ENCODE results near the gene ATRIP. TPM values are rescaled to one million over a fixed set of nuclear protein-coding genes. Genes with fewer than 3 reads are reported as not detected.

The ATRIP gene
- total RNA-seq, 4 donors from 2014 or later, result 5.3 to 11.5 (median 7.5) TPM

- no peaks in the 10 kb centered on the region for H3K36me3 ChIP-seq
- H3K27me3 ChIP-seq, result no peaks in the 10 kb centered on the region
- H3K27ac ChIP-seq, result peak overlapping the region; percentile 99 to 100
- no peaks in the 10 kb centered on the region for H3K9me3 ChIP-seq
- intact Hi-C loops (cut with DNase I; ENCODE audit: low total_unique reads), result loop anchor here (5.0 kb wide), 1 partner anchor 81 kb away; no protein-coding TSS in a partner anchor
- H3K4me3 ChIP-seq, result peak overlapping the region; percentile 38 to 42
- peak in 1 of 2 donors; percentile 44 for DNase-seq
- peaks cover 10 to 24% of the 10 kb centered on the region in 2 donors for H3K4me1 ChIP-seq
- no peak for TF ChIP-seq CTCF (IDR thresholded peaks at IDR 0.05)
- TF ChIP-seq POLR2A (IDR thresholded peaks at IDR 0.05), result no peak
Observed at GRCh38 chr3:48466386-48467109, 20.0 kb downstream of the ATRIP start.

- H3K36me3 ChIP-seq, result no peaks in the 10 kb centered on the region
- no peak for DNase-seq
- peaks cover 10 to 28% of the 10 kb centered on the region in 2 donors for H3K4me1 ChIP-seq
Observed at GRCh38 chr3:48467110-48467454, 20.5 kb downstream of the ATRIP start.

GRCh38 chr3:48467473-48468267 lies 21.1 kb downstream of the ATRIP start:
- Histone ChIP-seq H3K27me3 (no peaks in the 10 kb centered on the region), H3K4me3 (no peak overlapping the region), H3K36me3 (no peaks in the 10 kb centered on the region), H3K4me1 (peaks cover 10 to 28% of the 10 kb centered on the region in 2 donors), H3K9me3 (no peaks in the 10 kb centered on the region), H3K27ac (peak overlapping the region; percentile 99 to 100)
- DNase-seq, result no peak
- TF ChIP-seq POLR2A (IDR thresholded peaks at IDR 0.05) (no peak), CTCF (IDR thresholded peaks at IDR 0.05) (no peak)
- intact Hi-C loops (cut with DNase I; ENCODE audit: low total_unique reads), result loop anchor here (5.0 kb wide), 1 partner anchor 80 kb away; no protein-coding TSS in a partner anchor

More at GRCh38 chr3:48467110-48467454, 20.5 kb downstream of the ATRIP start:
- Histone ChIP-seq H3K27me3 (no peaks in the 10 kb centered on the region), H3K4me3 (peak overlapping the region in 1 of 2 donors; percentile 38), H3K9me3 (no peaks in the 10 kb centered on the region), H3K27ac (peak overlapping the region; percentile 99 to 100)
- TF ChIP-seq CTCF (IDR thresholded peaks at IDR 0.05) (no peak), POLR2A (IDR thresholded peaks at IDR 0.05) (no peak)
- intact Hi-C loops (cut with DNase I; ENCODE audit: low total_unique reads), result loop anchor here (5.0 kb wide), 1 partner anchor 80 kb away; no protein-coding TSS in a partner anchor

GRCh38 chr3:48468329-48468731 lies 21.8 kb downstream of the ATRIP start:
- TF ChIP-seq CTCF (IDR thresholded peaks at IDR 0.05), result no peak
- TF ChIP-seq POLR2A (IDR thresholded peaks at IDR 0.05), result no peak
- DNase-seq, result no peak
- no peaks in the 10 kb centered on the region for H3K36me3 ChIP-seq
- H3K4me3 ChIP-seq, result no peak overlapping the region
- no peaks in the 10 kb centered on the region for H3K27me3 ChIP-seq
- H3K27ac ChIP-seq, result peak overlapping the region; percentile 99 to 100
- peaks cover 10 to 28% of the 10 kb centered on the region in 2 donors for H3K4me1 ChIP-seq
- intact Hi-C loops (cut with DNase I; ENCODE audit: low total_unique reads), result loop anchor here (5.0 kb wide), 1 partner anchor 79 kb away; no protein-coding TSS in a partner anchor
- no peaks in the 10 kb centered on the region for H3K9me3 ChIP-seq

Measured in uterus (tissue), 4 donors.